ENCODE results near the gene IREB2. TPM values are rescaled to one million over a fixed set of nuclear protein-coding genes. Genes with fewer than 3 reads are reported as not detected.

IREB2 gene
- total RNA-seq, 1 experiment from 2014 or later = 6.5 TPM

DNA sequence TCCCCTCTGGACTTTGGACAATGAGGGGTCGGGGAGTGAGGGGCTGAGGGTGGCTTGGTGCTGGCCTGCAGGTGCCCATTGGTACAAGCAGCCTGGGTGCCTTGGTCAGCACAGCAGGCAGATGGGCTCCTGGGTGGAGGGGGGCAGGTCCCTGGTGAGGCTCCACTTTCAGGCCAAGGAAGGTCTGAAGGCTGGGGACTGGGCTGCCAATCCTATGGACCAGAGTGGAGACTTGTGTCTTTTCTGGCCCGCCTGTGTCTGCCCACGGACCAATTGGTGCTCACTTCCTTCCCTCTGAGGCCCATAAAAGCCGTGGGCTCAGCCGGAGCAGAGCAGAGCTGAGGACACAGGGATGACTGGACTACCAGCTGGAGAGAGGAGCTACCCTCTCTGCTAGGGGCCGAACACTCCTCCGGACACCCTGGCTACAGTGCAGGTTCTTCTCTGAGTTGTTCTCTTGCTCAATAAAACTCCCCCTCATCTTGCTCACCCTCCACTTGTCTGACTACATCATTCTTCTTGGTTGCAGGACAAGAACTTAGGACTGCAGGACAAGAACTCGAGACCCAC, 31.9 kb upstream of the IREB2 start:
- Histone ChIP-seq H3K9ac (ENCODE audit: low read length) (no peak overlapping the region), H3F3A (ENCODE audit: low read length, unreplicated experiment) (no peaks in the 10 kb centered on the region), H3K27me3 (ENCODE audit: low read length) (no peaks in the 10 kb centered on the region), H3K4me2 (ENCODE audit: low read length) (no peak overlapping the region), H4K20me1 (ENCODE audit: low read length) (no peaks in the 10 kb centered on the region), H3K9me2 (replicated peaks; ENCODE audit: low read length) (no peaks in the 10 kb centered on the region), H3K27ac (ENCODE audit: low read length) (no peak overlapping the region), H3K79me2 (ENCODE audit: low read length) (no peaks in the 10 kb centered on the region), H2AFZ (ENCODE audit: low read length) (no peak overlapping the region), H3K4me3 (ENCODE audit: low read length) (no peak overlapping the region), H3K9me3 (ENCODE audit: low read length) (no peaks in the 10 kb centered on the region), H3K36me3 (ENCODE audit: low read depth, low read length) (no peaks in the 10 kb centered on the region), H3K4me1 (ENCODE audit: insufficient read depth, low read length) (no peaks in the 10 kb centered on the region)
- intact Hi-C loops (cut with micrococcal nuclease) = no loop called here
- ATAC-seq (no peak), DNase-seq (no peak)
- no TSS peak for BruUV-seq (replicated peaks)
- no peak for TF ChIP-seq EZH2phosphoT487 (IDR thresholded peaks at IDR 0.05; ENCODE audit: borderline replicate concordance, low read length)
- TF ChIP-seq, protein P1, sequence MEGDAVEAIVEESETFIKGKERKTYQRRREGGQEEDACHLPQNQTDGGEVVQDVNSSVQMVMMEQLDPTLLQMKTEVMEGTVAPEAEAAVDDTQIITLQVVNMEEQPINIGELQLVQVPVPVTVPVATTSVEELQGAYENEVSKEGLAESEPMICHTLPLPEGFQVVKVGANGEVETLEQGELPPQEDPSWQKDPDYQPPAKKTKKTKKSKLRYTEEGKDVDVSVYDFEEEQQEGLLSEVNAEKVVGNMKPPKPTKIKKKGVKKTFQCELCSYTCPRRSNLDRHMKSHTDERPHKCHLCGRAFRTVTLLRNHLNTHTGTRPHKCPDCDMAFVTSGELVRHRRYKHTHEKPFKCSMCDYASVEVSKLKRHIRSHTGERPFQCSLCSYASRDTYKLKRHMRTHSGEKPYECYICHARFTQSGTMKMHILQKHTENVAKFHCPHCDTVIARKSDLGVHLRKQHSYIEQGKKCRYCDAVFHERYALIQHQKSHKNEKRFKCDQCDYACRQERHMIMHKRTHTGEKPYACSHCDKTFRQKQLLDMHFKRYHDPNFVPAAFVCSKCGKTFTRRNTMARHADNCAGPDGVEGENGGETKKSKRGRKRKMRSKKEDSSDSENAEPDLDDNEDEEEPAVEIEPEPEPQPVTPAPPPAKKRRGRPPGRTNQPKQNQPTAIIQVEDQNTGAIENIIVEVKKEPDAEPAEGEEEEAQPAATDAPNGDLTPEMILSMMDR (conservative IDR thresholded peaks at IDR 0.05; ENCODE audit: low read depth, low read length) = no peak
- TF ChIP-seq EZH2 (IDR thresholded peaks at IDR 0.05; ENCODE audit: low read length, unreplicated experiment) = no peak
- CTCF ChIA-PET = no interaction called here
- POLR2A ChIA-PET (ENCODE audit: unreplicated experiment) = no interaction called here

DNA sequence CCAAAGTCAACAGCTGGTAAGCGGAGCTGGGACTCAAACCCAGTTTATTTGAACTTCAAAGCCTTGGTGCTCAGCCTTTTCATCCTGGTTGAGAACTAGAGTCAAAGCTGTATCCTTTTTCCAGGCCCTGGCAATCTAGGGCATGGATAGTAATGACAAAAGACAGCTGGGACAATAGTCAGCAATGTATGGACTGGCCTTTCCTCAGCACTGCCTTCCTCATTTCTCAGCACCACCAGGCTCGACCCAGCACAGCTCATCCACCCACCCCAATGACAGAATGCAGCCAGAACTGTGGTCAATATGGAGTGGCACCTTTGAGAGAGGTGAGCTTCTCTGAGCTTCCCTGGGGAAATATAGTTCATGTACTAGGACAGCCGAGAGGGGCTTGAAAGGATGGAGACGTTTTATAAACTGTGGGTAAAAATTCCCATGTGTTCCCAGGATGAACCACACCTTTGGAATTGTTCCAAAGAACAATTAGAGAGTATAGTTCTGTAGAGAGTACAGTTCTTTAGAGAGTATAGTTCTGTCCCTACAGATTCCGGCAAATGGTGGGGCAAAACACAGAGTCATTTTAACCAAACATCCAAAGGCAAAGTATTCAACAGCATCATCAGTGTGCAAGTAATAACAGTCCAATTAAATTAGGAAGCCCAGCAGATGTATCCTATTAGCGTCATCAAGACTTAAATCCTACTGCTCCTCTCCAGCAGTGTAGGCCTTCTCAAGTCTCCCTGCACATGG, 30.2 kb upstream of the IREB2 start:
- Histone ChIP-seq H3K9ac (ENCODE audit: low read length) (no peak overlapping the region), H3K36me3 (ENCODE audit: low read depth, low read length) (no peaks in the 10 kb centered on the region), H2AFZ (ENCODE audit: low read length) (no peak overlapping the region), H3F3A (ENCODE audit: low read length, unreplicated experiment) (no peaks in the 10 kb centered on the region), H3K4me1 (ENCODE audit: insufficient read depth, low read length) (no peaks in the 10 kb centered on the region), H3K27me3 (ENCODE audit: low read length) (no peaks in the 10 kb centered on the region), H3K27ac (ENCODE audit: low read length) (no peak overlapping the region), H3K79me2 (ENCODE audit: low read length) (no peaks in the 10 kb centered on the region), H3K9me3 (ENCODE audit: low read length) (no peaks in the 10 kb centered on the region), H4K20me1 (ENCODE audit: low read length) (no peaks in the 10 kb centered on the region), H3K4me2 (ENCODE audit: low read length) (no peak overlapping the region), H3K9me2 (replicated peaks; ENCODE audit: low read length) (no peaks in the 10 kb centered on the region), H3K4me3 (ENCODE audit: low read length) (no peak overlapping the region)
- CTCF ChIA-PET = interaction anchor here (0.8 kb wide), 1 partner anchor 15 kb away, joined by 3 read pairs; no protein-coding TSS in a partner anchor
- POLR2A ChIA-PET (ENCODE audit: unreplicated experiment) = no interaction called here
- no peak for ATAC-seq
- TF ChIP-seq, protein P1 (conservative IDR thresholded peaks at IDR 0.05; ENCODE audit: low read depth, low read length) = no peak
- TF ChIP-seq EZH2phosphoT487 (IDR thresholded peaks at IDR 0.05; ENCODE audit: borderline replicate concordance, low read length) = no peak
- TF ChIP-seq EZH2 (IDR thresholded peaks at IDR 0.05; ENCODE audit: low read length, unreplicated experiment) = no peak
- BruUV-seq (replicated peaks) = no TSS peak
- DNase-seq = no peak
- intact Hi-C loops (cut with micrococcal nuclease) = no loop called here

DNA sequence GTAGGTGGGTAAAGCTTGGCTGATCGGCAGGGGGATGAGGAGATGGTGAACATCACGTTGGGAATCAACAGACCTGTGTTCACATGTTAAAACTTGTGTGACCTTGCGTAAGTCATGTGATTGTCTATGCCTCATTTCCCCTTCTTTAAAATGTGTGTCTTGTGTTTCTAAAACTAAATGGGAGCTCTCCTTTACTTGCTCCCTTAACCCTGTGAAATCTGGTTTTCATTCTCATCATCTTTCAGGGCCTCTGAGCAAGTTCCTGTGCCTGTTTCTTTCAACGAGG, 29.7 kb upstream of the IREB2 start:
- CTCF ChIA-PET = no interaction called here
- H3K4me1 ChIP-seq (ENCODE audit: insufficient read depth, low read length) = no peaks in the 10 kb centered on the region
- H3K4me3 ChIP-seq (ENCODE audit: low read length) = no peak overlapping the region
- H3K79me2 ChIP-seq (ENCODE audit: low read length) = no peaks in the 10 kb centered on the region
- no peak overlapping the region for H2AFZ ChIP-seq (ENCODE audit: low read length)
- H3K27ac ChIP-seq (ENCODE audit: low read length) = no peak overlapping the region
- DNase-seq (no peak), ATAC-seq (no peak)
- no peak overlapping the region for H3K4me2 ChIP-seq (ENCODE audit: low read length)
- no peak for TF ChIP-seq EZH2phosphoT487 (IDR thresholded peaks at IDR 0.05; ENCODE audit: borderline replicate concordance, low read length)
- no peak for TF ChIP-seq EZH2 (IDR thresholded peaks at IDR 0.05; ENCODE audit: low read length, unreplicated experiment)
- TF ChIP-seq, protein P1 (conservative IDR thresholded peaks at IDR 0.05; ENCODE audit: low read depth, low read length) = no peak
- H4K20me1 ChIP-seq (ENCODE audit: low read length) = no peaks in the 10 kb centered on the region
- H3K27me3 ChIP-seq (ENCODE audit: low read length) = no peaks in the 10 kb centered on the region
- no peaks in the 10 kb centered on the region for H3K36me3 ChIP-seq (ENCODE audit: low read depth, low read length)
- H3F3A ChIP-seq (ENCODE audit: low read length, unreplicated experiment) = no peaks in the 10 kb centered on the region
- H3K9me3 ChIP-seq (ENCODE audit: low read length) = no peaks in the 10 kb centered on the region
- H3K9ac ChIP-seq (ENCODE audit: low read length) = no peak overlapping the region
- POLR2A ChIA-PET (ENCODE audit: unreplicated experiment) = interaction anchor here (0.7 kb wide), 1 partner anchor 52 kb away, joined by 3 read pairs; no protein-coding TSS in a partner anchor
- no peaks in the 10 kb centered on the region for H3K9me2 ChIP-seq (replicated peaks; ENCODE audit: low read length)
- no TSS peak for BruUV-seq (replicated peaks)
- intact Hi-C loops (cut with micrococcal nuclease) = no loop called here
